HG02943 (cell line): ENCODE results near the gene RAB40A.

ENCODE experiments used
- ATAC-seq: cut with Tn5 transposase; IDR thresholded peaks from one replicate; pipeline ENCODE4 v1.9.1; 2021; ENCODE audit warnings: mild to moderate bottlenecking, low read depth, moderate library complexity; ENCODE audit not compliant: unreplicated experiment

The RAB40A gene, protein sequence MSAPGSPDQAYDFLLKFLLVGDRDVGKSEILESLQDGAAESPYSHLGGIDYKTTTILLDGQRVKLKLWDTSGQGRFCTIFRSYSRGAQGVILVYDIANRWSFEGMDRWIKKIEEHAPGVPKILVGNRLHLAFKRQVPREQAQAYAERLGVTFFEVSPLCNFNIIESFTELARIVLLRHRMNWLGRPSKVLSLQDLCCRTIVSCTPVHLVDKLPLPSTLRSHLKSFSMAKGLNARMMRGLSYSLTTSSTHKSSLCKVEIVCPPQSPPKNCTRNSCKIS

DNA sequence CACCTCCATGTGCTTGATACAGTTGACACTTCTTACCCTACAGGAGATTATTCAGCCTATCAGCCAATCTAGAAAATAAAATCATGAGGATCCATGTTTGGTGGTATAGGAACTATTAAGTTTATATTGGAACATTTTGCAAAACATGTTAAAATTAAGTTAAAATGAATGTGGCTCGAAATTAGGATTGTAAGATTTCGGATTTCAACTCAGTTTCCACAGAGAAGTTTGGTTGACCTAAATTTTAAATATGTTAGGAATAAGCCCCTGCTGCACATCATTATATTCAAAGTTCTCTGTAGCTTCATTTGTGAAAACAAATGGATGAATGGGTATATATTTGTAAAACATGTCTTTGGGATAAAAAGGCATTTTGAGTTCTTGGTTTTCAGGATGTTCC is at the start of gene RAB40A:
RAB40A (minus strand) TSS at position 101 of the 400 bp plus-strand sequence. CDS start 18,733 bp downstream, outside the sequence.
- ATAC-seq = no peak

DNA sequence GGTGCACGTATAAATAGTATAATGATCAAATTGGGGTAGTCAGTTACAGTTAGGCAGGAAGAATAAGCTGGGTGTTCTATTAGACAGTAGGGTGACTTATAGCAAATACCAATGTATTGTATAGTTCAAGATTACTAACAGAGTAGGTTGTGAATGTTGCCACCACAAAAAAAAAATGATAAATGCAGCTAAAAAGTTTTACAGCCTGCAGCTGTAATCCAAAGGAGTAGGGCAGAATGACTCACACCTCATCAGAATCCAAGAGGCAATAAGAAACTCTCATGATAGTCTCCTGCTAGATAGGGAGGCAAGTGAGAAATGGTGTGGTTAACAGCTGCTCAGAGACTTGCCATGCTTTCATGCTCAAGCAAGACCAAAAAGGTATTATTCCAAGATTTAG is 46.5 kb upstream of the RAB40A start:
- no peak for ATAC-seq

DNA sequence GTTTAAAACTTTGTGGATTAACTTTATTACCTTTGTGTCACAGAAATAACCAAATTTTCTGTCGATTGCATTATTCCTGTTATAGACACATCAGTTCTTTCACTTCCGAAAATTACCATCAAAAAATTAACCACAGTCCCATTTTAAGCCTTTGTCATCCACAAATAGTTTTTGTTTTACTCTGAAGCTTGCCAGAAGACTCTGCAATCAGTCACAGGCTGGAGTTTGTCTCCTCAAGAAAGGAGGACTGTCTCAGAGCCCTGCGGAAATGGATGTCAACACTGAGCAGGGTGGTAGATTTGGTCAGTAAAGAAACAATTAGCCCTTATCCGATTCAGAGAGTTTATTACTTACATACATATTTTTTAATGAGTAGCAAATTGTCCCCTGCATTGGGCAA is 45.9 kb upstream of the RAB40A start:
- no peak for ATAC-seq

DNA sequence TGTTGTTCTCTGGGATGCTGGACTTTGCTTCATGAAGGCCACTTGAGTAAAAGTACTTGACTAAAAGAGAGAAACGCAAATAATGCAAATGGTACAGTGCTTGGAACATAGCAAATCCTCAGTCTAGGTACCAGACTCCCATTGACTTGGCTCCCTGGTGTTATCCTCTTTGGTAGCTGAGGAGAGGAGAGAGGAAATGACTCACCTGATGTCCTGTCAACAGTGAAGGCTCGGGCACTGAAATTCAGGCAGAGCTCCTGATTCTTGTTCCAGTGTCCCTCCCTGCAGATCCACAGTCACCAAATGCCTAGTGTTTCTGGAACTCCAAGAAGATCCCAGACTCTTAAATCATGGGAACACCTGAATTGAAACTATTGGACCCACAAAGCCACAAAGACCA is 43.5 kb upstream of the RAB40A start:
- ATAC-seq = no peak

DNA sequence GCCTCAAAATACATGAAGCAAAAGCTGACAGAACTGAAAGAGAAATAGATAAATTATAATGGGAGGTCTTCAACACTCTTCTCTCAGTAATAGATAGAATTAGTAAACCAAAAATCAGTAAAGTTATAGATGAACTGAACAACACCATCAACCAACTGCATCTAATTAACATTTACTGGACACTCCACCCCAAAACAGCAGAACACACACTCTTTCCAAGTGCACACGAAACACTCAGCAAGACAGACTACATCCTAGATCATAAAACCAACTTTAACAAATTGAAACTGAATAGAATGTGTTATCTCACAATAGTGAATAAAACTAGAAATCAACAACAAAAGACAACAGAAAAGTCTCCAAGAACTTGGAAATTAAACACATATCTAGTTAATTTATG is 41.0 kb upstream of the RAB40A start:
- no peak for ATAC-seq

DNA sequence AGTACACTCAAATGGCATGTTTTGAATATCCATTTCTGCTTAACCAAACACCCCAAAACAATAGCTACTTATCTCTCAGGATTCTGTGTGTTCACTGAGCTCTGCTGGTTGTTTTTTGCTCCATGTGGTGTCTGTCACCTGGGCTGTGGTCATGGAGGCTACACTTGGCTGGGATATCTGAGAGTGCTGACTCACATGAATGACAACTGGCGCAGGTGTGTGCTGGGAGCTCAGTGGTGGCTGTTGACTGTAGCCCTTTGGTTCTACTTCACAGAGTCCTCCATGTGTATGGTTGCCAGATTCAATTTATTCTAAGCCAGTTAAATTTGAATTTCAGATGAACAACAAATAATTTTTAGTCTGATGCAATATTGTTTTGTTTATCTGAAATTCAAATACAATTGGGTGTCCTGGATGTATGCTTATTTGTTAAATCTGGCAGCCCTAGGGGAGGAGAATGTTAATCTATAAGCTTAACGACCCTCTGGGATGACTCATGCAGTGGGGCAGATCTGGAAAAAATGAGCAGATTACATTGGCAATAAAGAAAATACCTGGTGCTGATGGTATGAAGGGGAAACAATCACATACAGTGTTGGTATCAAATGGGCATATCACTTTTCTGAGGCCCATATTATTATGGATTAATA is 37.8 kb upstream of the RAB40A start:
- ATAC-seq = no peak

DNA sequence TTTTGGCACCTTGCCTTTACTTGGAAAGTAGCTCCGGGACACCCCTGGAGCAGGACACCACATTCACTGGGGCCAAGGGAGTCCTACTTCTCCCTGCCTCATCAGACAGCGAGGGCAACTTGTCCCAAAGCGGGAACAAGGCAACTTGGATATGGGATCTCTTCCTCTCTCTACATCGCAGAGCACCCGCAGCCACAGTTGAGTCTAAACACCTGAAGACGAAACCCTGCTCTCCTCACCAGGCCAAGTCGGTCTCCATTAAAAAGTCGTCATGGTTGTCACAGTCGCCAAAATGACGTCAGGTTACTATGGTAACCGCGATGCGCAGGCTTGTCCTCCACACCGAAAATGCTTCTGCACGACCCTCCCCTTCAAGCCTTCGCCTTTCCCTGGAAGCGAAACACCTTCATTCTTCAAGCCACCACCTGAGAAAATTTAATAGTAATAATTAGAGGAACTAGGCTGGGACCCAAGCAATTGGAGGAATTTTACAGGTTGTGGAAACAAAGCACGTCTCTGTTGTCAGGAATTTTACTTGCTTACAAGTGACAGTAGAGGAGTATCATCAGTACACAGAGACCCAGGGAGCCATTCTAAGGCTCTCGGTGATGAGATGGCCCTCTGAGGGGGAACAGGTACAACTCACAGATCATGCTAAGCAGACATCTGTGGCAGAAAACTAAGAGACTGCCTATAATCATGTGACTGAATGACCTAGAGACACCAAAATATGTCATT is 35.6 kb upstream of the RAB40A start:
- no peak for ATAC-seq

DNA sequence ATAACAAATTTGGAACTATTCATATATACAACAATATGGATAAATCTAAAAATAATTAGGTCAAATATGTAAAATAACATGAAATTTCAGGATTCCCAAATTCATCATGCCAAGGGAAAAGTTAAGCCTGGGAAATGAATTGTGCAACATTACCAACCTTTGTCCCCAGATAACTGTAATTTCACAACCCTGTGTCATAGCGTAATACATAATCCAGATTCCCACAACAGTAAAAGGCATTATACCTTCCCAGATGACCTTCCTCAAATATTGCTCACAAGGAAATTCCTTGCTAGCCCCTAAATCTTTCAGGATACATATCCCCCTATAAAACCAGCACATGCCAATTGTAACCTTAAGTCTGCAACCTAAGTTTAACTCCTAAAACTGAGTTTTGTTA is 32.9 kb upstream of the RAB40A start:
- ATAC-seq = no peak

DNA sequence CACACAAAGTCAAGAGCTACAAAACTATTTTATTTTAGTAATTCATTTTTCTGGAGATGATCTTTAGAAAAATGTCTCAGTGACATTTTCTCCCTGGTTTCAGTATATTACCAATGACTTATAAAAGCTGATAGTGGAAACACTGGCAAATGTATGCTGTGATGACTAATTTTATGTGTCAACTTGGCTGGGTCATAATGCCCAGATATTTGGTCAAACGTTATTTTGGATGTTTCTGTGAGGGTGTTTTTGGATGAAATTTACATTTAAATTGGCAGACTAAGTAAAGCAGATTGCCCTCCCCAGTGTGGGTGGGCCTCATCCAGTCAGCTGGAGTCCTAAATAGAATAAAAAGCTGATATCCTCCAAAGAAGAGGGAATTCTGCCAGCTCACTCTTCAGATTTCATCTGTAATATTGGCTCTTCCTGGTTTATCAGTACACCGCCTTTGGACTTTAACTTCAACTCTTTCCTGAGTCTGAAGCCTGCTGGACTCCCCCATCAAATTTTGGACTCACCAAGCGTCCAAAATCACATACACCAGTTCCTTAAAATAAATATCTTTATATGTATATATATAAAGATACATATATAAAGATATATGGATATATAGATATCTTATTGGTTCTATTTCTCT is 31.2 kb upstream of the RAB40A start:
- no peak for ATAC-seq

DNA sequence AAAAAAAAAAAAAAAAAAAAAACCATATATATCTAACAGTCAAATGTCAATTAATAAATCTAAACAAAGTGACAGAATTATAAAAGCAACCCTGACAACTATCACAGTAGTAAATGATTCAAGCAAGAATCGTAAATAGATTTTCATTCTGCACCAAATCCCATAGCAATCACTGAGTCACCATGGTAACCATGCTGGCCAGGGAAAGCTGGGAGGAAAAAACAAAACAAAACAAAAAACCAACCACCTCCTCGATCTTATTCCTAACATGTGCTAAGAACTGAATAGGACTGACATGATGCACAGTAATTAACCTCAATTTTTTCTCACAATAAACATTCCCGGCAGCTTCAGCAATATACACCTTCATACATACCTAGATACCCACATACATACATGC is 30.6 kb upstream of the RAB40A start:
- no peak for ATAC-seq

DNA sequence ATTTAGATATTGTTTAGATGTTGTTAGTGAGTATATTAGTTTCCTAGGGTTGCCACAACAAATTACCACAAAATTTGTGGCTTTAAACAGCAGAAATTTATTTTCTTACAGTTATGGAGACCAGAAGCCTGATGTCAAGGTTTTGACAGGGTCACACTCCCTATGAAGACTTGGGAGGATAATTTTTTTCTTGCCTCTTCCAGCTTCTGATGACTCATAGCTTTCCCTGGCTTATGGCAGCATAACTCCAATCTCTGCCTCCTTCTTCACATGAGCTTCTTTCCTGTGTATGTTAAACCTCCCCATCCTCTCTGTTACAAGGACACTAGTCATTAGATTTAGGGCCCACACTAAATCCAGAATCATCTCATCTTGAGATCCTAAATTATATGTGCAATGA is 20.9 kb upstream of the RAB40A start:
- no peak for ATAC-seq

DNA sequence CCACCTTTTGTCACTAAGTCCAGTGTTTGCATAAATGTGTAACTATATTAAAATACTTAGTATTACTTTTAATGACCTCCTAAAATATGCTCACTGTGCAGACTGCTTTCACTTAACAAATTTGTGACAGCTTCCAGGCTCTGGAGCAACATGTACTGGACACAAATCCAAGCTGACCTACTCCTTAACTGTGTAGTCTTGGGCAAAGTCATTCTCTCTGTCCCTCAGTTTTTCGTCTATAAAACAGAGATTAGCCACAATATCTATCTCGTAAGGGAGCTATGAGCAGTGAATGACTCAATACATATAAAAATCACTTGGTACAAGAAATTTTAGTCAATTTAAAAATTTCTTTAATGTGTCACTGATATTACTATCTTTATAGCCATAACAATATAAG is 20.4 kb upstream of the RAB40A start:
- no peak for ATAC-seq

DNA sequence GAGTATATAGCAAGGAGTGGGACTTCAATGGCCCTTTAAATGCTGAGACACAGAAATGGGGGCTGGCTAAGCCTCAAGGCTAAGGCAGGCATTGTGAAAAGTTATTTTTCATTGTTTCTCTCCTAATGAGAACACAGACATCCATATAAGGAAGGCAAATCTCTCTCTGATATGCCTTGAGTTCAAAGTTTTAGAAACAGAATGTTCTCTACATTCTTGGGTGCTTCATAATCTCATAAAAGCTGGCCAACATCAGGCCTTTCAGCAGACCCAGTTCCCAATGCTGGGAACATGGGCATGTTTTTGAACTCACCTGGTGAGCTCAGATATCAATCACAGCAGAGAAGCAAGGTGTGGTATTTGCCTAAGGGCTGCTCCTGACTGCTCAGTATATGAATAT is 19.4 kb upstream of the RAB40A start:
- ATAC-seq = no peak

DNA sequence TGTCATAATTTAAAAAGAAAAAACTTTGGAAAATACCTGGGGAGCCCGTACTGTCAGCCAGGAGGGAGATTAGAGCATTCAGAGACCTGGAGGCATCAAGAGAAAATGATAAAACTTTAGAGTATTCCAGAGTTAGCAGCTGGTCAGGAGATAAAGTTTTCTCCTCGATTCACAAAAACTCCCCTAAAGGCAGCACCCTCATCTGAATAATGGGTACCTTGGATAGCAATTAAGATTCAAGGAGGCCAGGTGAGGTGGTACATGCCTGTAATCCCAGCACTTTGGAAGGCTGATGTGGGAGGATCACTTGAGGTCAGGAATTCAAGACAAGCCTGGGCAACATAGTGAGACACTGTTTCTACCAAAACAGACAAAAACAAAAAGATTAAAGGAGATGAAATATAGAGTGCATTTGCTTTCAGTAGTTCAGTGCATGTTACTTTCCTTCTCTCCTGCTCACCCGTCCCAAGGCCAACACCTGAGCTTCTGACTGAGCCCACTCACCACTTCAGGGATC is 18.6 kb upstream of the RAB40A start:
- ATAC-seq = no peak

DNA sequence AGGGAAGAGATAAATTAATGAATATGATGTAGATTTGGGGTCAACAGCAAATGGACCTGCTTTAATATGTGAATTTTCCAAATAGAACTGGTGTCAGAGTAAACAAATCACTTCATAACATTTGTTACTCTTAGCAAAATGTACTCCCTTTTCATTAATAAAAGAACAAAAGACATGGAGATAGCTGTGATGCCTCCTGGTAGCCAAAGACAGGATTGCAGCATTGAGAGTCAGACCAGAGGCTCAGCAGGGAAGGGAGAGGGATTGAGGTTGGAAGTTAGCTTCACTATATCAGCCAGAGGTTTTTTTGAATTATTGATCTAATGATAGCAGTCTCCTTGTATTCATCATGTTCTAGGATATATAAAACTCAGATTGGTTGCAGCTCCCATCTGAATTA is 17.4 kb upstream of the RAB40A start:
- no peak for ATAC-seq

DNA sequence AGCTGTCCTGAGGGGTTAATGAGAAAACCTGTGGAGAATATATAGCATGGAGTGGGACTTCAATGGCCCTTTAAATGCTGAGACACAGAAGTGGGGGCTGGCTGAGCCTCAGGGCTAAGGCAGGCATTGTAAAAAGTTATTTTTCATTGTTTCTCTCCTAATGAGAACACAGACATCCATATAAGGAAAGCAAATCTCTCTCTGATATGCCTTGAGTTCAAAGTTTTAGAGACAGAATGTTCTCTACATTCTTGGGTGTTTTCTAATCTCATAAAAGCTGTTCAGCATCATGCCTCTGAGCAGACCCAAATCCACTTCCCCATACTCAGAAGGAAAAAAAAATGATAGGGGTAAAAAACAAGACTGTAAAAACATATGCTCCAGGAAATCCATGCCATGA is 16.8 kb upstream of the RAB40A start:
- ATAC-seq = no peak

DNA sequence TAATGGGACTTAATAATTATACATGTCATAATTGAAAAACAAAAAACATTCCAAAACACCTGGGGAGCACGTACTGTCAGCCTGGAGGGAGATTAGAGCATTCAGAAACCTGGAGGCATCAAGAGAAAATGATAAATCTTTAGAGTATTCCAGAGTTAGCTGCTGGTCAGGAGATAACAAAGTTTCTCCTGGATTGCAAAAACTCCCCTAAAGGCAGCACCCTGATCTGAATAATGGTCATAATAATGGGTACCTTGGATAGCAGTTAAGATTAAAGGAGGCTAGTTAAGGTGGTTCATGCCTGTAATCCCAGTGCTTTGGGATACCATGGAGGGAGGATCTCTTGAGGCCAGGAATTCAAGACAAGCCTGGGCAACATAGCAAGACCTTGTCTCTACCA is 15.9 kb upstream of the RAB40A start:
- ATAC-seq = no peak

DNA sequence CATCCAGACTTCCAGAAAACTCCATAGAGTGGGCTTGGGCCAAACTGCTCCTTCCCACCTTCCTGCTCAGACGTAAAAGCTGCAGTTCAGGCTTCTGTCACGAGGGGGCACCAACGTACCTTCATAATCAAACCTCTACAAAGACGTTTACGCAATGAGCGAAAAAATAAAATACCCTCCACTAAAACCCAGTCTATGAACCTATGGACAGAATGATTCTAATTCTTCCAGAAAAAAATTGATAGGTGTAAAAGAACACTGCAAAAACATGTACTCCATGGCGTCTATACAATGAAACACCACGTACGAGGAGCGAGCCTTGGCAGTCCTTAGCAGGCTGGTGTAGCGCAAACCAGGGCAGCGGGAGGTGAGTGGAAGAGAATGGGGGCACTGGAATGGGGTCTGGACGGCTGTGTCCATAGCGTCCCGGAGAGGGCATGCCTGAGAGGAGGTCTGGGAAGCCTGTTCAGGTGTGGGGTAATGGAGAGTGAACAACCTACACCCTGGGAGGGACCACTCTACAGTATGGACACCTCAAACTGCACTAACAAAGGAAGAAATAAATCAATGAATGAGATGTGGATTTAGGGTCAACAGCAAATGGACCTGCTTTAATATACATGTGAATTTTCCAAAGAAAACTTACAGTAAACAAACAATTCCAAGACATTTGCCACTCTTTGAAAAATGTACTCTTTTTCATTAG is 14.4 kb upstream of the RAB40A start:
- peak; percentile 64 for ATAC-seq

DNA sequence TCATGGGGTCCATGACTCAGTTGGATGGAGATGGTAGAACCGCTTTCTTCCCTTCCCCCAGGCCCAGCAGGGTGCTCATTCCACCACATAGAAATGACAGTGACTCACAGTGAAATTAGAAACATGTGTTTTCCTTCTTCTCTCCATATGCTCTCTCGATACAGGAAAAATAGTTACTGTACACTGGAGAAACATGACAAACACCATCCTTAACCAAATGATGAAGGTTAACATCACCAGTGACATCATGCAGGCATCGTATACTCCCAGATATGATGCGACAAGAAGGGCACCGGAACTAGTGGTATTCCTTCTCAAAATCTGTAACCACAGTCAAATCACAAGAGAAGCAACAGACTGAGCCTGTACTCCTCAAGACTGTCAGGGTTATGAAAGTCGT is 11.7 kb upstream of the RAB40A start:
- no peak for ATAC-seq

DNA sequence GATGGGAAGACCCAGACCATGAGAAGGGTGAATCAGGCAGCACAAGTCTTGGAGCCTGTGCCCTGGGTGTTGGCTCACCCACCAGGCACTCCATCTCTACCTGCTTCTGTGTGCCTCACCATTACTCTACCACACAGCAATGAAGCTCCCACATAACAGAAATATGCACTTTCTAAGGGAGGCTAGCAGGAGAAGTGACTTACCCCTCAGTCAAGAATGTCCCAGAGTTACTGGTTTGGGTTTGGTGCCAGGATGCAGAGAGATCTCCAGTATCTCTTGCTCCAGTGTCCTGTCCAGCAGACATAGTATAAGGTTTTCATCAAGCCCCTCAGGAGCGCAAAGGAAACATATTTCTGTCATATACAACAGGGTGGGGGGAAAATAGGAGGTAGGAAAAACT is 11.3 kb upstream of the RAB40A start:
- ATAC-seq = no peak

DNA sequence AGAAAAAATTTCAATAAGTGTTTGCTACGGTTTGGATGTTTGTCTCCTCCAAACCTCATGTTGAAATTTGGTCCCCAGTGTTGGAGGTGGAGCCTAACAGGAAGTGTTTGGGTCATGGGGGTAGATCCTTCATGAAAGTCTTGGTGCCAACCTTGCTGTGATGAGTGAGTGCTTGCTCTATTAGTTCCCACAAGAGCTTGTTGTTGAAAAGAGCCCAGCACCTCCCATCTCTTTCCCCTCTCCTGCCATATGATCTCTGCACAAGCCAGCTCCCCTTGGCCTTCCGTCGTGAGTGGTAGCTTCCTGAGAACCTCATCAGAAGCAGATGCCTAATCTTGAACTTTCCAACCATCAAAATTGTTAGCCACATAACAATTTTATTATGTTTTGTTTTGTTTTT is 10.3 kb upstream of the RAB40A start:
- no peak for ATAC-seq
